GM18868 (cell line): ENCODE results near the gene PHYHIPL.

Source experiments
- ATAC-seq: cut with Tn5 transposase; IDR thresholded peaks from one replicate; pipeline ENCODE4 v1.9.1; 2021; ENCODE audit warnings: mild to moderate bottlenecking, moderate library complexity; ENCODE audit not compliant: unreplicated experiment

Gene PHYHIPL

DNA sequence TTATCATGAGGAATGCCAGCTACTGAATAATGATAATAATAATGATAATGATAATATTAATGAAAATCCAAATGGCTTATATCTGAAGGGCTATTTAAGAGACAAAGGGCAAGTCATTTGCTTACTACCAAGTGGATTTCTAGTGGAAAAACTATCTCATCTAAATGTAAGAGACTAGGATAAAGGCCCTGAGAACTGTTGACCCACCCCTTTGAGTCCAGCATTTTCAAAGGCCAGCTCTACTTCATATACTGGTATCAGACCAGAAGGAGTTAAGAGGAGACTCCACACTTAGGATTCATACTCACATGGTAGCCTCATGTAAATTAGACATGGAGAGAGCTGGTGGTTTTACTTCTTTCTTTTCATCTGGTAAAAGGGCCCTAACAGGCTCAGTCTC lies 76.0 kb downstream of the PHYHIPL start:
- no peak for ATAC-seq

DNA sequence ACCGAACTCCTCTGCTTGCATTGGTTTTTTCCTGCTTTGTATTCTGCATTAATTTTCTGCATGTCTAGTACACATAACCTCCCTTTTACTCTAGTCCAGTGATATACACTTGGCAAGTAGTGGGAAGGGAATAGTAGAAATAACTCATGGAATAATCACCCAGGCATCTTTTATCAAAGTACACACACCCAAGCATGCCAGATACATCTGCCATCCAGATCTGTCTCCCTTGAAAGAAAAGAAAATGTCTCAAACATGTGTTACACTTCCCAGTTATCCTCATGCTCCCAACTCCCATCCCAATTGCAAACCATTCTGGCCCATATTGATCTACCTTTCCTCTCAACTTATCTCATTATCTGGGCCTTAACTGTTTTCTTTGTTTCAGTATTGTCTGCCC lies 79.0 kb downstream of the PHYHIPL start:
- no peak for ATAC-seq

DNA sequence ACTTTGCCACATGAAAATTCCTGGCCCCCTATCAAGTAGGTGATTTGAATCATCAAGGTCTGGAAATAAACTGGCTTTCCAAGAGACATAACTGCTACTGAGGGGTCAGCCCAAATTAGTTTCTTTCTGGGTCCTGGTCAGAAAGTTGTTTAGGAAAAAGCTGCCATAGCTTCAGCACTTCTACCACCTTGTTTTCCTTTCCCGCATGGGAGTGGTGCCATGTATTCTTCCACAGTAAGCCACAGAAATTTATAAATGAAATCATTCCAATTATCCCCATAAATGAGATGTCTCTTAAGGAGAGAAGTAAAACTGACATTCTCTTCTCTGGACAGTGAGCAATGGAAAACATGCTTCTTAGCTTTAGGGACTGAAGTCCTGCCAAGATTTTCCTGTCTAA lies 80.8 kb downstream of the PHYHIPL start:
- ATAC-seq = no peak

DNA sequence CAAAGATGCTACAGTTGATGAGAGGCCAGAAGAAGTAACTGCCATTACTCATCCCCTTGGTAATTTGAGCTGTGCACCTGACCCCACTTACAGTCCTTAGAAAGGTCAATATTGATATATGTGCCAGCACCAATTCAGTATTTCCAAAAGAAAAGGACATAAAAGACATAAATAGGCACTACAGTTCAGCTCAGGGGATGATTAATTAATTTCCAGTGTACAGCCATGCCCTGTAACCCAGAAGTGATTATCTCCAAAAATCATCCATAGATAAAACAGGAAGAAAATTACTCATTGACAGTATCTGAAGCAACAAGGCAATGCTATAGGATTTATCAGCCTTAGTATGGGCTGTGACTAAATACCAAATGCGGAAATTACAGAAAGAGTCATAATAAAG lies 82.4 kb downstream of the PHYHIPL start:
- no peak for ATAC-seq

DNA sequence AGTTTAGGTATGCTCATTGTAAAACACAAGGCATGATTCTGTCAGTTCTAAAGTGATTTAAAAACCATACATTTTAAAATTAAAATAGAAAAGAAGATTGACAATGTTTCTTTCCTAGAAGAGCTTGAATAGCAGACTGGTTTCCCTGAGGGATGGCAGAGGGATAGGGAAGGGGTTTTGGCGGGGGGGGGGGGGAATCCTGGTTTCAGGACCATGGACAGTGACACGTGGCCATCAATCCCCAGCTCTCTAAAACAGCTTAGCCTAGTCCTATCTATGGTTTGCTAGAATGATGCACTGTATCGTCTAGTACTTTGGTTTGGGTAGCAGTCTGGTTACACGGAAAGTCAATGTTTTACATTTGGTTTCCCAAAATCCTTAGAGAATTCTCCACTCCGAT lies 88.7 kb downstream of the PHYHIPL start:
- no peak for ATAC-seq

DNA sequence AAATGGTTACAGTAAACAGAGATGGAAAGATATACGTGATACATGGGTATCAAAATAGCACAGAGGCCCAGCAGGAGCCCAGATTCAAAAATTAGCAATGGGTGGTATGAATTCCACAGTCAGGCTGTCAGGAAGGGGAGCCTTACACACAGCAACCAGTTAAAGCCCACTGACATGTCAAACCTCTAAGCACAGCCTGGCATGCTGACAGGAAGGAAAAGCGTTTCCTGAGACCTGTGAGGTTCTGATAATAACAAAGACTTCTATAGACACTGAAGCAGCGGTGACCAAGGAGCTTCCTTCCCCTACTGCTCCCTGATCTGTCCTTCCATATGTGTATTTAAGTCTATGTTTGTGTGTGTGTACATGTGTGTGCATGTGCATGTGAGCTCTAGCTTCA lies 89.9 kb downstream of the PHYHIPL start:
- no peak for ATAC-seq

DNA sequence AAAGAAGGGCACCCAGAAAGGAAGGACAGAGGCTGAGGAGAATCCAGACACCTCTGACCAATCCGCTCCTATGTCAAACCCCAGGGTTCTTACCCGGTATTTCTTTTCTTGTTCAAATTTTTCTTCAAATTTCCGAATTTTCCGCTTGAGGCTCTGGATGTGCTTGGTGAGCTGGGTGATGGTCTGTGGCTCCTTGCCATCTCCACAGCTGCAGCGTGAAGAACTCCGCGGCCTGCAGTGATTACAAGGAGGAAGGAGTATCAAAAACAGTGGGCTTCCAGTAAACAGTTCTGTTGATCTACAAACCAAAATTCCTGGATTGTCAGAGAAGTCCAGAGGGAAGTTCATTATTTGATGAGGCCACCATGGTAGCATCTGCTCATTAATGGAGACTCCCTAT lies 92.0 kb downstream of the PHYHIPL start:
- no peak for ATAC-seq

DNA sequence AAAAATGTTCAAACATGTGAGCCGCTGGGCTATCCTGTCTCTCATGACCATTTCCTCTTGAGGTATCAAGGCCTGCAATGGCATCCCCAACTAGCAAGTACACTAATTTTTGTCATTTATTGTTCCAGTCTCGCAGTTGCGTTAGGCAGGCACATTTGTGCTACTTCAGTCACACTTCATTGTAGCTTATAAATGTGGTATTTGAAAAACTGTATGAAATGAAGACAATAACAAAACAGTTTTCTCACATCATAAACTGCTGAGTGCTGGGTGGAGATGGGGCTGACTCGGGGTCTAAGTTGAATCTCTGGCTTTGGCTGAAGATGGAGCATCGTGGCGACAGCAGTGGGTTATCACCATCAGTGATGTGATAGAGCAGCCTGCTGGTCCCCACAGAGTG lies 93.2 kb downstream of the PHYHIPL start:
- no peak for ATAC-seq

DNA sequence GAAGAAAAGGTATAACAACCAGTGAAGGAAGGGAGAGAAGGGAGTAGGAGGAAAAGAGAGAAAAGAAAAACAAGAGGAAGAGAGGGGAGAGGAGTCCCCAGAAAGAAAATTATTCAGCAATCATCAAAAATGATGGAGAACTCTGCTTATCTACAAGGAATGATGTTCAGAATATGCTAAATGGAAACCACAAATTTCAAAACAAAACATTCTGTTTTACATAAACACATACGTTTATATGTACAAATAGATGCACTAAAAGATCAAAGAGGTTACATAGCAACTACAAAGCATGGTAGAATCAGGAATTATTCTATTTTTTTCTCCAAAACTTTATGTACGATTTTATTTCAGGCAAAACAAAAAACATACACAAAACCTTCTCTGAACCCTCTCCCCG lies 94.0 kb downstream of the PHYHIPL start:
- ATAC-seq = no peak

DNA sequence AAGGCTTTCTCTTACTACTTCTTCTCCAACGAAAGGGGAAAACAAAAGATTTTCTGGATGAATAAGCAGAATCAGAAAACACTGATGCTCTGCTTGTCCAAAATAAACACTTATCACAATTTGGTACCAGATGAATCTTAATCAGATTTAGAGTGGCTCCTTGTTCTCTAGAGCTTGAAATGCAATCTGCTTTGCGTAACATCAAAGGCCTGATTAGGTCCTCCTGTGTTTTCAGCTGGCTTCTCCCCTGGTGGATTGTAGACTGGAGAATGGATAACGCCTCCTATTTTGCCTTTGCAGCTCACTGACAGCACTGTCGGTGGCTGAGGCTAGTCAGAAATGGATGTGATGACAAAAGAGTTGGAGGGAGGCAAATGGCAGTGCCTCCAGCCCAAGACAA lies 94.7 kb downstream of the PHYHIPL start:
- ATAC-seq = no peak

DNA sequence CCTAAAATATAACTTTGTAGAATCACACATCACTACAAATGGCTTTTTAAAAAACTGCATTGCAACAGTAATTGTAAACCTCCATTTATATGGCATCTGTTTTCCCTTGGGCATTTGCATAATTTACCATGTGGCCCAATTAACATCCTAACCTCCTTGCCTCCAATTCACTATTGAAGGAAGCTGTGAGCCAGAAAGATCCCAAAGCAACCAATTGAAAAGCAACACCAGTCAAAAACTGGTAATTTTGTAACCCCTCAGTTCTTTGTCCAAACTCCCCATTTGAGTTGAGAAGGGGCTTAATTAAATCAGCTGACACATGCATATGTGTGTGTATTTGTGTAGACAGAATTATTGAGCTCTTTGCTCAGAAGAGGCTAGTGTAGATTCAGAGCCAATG lies 95.6 kb downstream of the PHYHIPL start:
- ATAC-seq = no peak

DNA sequence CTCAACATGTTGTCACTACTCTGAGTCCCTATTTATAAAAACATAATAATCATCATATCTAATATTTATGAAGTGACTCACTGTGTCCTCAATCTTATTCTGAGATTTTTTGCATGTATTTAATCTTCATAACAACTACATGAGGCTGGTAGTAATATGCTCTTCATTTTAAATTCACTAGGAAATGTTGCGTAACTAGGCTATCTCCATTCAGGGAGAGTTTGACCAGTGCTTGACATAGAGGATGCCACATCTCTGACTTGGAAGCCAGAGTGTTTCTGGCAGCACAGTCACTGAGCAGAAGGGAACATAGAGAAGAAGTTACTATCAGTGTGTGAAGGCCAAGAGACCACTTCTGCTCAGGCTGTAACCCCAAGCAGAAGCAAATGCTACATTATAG lies 97.0 kb downstream of the PHYHIPL start:
- ATAC-seq = no peak

DNA sequence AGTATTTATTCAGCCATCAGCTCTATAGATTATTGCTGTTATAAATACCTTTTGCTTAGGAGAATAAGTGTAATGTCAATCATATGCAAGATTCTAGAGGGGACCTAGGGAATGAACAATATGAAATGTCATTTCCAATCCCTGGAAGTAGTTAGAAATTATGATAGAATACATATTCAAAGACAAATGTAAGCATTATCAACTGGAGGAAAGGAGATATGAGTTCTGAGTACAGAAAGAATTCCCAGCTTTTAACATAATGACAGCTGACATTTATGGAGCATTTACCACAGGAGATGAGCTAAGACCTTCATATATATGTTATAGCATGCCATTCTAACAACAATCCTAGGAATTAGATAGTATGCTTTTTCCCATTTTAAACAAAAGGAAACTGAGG lies 99.7 kb downstream of the PHYHIPL start:
- no peak for ATAC-seq

DNA sequence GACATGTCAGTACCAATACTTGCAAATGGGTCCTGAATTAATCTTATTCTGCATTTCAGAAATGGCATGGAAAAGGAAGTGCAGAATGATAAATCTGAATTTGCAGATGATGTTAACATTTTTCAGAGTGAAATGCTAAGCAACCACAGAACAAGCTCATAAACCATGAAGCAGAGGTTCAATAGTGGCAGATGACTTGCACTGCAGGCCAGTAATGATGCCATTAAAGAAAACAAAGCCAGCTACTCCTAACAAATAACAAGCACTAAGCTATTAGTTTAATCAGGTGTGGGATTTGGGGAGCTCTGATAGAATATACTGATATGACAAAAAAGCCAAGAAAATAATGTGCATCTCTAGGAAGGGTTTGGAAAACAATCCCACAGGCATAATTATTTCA lies 100.5 kb downstream of the PHYHIPL start:
- no peak for ATAC-seq

DNA sequence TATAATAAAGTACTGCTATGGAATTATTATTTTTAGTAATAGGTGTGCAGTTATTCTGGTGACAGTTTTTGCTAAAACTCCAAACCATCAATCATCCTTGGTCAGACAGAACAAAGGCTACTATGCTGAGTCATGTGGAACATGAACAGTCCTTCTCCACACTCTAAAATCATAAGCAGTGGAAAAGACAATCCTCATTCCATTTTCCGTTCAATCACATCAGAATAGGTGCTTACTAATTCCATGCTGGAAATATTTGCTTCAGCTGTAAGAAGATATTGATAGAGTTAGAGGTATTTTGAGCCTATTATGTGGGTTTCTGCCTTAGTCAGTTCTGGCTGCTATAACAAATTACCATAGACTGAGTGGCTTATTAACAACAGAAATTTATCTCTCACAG lies 103.0 kb downstream of the PHYHIPL start:
- no peak for ATAC-seq

DNA sequence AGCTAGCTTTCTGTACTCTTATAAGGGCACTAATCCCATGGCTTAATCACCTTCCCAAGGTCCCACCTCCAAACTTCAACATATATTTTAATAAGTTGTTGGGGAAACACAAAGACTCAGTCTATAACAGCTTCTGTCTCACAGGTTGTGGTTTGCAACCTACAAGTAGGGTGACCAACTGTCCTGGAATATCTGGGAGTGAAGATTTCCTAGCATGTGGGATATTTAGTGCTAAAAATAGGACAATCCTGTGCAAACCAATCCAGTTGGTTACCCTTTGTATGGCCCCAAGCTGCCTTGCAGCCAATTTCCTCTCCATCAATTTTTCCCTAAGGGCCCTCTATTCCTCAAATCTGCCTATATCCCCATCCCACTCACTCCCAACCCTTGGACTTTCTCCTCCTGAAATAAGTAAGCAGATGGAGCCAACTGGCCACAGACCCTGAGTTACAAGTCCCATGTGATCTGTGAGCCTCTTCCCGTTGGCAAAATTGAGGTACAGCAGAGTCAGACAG lies 103.6 kb downstream of the PHYHIPL start:
- ATAC-seq = no peak

DNA sequence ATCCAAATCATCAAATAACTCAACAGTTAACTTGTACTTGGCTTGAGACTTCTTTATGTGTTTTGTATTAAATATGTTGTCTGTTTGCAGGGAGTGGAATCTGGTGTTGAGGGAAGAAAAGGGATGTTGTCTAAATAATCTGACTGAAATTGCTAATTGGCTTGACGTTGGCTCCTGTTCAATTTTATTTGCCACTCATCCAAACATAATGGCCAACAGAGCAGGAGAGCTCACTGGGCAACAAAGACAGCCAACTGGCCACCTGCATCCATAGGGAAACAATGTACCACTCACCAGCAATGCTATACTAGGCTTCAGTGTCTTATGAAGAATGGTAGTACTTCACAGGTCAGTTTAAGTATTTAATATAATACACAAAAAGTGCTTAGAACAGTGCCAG lies 105.4 kb downstream of the PHYHIPL start:
- ATAC-seq = no peak

DNA sequence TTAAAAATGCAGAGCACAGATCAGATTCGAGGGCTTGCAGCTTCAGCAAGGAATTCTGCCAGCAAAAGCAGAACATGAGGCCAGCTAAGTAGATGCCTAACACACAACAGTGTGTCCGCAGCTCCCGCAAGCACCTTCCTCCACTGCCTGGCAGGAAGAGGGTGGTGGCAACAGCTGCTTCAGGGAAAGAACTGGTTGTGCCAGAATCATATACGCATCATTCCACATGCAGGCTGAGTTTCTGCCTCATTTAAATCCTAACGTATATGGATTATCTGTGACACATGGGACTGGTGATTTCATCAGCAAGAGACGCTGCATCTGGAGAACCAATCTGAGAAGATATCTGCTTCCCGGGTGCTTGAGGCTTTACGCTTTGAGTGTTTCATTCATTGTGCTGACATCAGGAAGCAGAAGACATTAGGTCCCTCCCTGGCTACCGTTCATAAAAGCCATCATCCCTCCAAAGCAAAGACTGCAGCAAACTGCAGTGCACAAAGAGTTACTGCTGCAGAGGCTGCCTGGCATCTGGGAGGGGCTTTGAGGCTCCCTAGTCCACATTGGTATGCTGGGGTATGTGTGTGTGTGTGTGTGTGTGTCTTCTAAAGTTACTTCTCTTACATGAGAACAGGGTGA lies 107.1 kb downstream of the PHYHIPL start:
- ATAC-seq = no peak

DNA sequence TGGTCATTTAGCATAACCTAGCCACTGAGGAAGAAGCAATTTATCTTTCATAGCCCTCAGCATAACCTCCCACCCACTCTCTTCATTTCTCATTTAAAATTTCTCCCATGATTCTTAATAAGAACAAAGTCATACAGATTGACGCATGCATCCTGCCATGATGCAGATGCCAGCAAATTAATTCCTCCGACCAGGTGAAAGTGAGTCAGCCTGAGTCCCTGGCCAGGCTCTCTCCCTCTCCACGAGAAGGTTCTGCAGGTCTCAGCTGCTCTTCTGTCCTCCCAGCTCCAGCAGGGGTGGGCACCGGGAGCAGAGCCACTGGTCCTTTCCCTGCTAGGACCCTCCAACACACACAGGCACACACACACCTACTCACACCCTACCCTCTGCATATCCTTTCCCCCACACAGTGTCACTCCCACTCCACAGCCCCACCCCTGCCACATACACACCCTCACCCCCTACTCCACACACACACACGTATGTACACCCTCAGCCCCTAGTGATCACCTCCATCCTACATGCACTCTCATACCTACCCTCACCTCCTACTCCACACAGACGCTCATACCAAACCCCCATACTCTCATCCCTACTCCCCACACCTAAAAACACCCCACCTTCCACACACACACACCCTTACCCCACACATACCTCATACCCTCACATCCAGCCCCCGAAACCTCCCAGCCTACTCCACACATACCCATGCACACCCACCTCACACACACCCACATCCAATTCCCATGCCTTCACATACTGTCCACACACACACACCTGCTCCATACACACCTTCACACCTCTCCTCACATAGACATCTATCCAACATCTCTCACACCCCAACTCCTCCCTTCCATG lies 107.9 kb downstream of the PHYHIPL start:
- no peak for ATAC-seq

DNA sequence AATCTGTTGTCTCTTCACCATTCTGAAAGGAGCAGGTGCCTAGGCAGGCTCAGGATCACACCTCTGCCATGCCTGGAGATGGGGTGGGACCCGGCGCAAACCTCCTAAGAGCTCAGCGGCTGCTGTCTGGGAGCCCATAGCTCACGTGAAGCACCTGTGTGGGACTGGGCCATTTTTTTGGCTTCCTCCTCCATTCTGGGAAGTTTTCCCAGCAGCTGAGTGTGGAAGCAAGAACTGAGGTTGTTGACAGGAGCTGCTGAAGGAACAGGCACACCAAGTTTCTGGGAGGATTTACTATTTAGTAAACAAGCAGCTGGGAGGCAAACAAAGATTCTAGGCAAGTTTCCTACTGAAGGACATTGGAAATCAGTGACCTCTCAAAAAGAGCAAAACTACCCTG lies 108.6 kb downstream of the PHYHIPL start:
- ATAC-seq = no peak

DNA sequence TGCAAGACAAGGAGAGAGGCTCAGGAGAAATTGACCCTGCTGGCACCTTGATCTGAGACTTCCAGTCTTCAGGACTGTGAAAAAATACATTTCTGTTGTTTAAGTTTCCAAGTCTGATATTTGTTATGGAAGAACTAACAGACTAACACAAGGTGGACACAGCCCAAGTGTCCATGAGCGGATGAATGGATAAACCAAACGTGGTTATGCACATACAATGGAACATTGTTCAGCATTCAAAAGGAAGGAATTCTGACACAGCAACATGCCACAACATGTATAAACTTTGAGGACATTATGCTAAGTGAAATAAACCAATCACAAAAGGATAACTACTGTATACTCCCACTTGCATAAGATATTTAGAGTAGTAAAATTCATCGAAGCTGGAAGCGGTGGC lies 109.4 kb downstream of the PHYHIPL start:
- ATAC-seq = no peak

DNA sequence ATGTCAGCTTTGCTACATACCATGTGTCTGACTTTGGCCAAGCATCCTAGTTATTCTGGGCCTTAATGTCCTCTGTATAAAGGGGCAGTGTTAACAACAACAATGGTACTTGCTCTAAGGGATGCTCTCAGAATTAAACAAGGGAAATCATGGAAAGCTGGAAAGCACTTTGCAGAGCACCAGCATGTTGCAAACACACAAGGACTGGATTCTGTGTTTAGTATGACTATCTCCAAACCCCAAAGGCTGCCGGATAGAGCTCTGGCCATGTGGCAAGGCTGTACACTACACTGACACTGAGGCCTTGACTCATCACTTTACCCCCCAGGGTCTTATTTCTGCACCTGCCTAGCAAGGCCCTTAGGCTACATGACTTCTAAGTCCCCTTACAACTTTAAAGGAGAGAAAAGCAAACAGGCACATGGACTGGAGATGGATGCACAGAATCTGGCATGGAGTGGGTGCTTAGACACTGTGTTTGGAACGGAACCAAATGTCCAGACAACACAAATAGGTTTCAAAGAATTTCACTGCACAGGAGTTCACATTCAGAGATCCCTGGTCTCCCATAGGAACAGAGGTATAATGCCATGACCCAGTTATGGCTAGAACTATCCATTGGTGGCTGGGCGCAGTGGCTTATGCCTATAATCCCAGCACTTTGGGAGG lies 111.3 kb downstream of the PHYHIPL start:
- no peak for ATAC-seq
